ENCODE results near the gene AMTN.

AMTN gene

DNA sequence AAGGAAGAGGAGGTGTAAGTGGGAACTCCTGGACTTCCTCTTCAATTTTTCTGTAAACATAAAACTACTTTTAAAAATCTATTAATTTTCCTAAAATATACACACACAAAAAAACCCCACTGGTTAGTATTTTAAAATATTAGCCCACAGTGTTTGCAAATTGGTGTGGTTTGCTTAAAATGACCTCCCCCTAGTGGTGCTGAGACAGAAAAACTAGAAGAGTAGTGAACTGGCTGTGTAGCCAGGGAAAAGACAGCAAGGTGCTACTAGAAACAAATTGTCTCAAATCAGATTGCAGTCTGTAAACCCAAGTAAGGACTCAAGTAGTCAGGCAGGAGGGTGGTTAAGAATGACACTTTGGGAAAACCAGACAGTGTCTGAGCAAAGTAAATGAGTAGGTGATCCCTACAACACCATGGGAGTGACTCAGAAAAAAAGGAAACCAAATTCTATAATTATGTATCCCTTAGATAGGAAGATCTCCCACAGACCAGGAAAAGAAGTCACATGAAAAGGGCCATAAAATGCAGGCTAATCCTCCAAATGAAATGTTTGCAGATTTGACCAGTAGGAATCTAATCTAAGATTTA is 26.0 kb downstream of the AMTN start:
- DNase-seq, result peak; percentile 25
- in situ Hi-C loops (cut with HindIII; ENCODE audit: low pct_ligation_motif_present, low pct_unique_long_range_greater_than_20kb, low sequenced_read_pairs), result no loop called here

DNA sequence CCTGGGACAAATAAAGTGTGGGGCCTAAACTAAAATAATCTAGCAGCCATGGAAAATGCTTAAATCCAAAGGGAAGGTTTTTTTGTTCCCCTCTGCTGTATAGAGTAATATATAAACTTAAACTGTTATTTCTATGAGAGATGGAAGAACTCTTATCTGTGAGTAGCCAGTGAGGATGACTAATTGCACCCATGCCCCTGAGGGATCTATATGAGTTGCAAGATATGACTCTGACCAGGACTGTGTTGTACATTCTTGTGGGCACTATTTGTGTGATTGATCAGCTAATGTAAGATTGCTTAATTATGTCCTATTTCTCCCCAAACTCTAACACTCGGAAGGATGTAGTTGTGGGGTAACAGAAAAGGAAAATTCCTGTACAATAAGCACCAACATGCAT is 38.5 kb downstream of the AMTN start:
- in situ Hi-C loops (cut with HindIII; ENCODE audit: low pct_ligation_motif_present, low pct_unique_long_range_greater_than_20kb, low sequenced_read_pairs), result no loop called here
- DNase-seq, result no peak

DNA sequence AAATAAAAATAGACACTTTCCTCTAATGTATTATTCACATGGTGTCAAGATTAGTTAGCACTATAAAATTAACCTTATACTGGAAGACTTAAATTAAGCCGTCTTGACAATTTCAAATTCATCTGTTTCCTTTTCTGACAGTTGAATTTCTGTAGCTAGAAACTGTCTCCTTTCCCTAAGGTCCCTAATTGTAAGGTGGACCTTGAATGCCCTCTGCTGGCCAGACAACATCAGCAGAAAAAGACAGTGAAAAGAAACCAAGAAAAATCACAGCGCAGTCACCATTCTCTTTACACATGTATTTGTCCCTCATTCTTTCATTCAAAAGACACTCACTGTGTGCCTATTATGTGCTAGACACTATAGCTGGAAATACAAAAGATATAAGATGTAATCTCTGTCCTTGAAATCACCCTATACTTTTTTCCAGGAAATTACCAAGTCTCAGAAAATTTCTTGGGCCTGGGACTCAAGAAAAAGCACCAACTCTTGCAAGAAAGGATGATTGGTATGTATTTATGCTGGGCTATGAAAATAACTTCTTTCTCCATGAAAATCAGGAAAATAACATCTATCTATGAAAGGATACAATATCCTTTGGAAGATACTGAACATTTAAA is 41.0 kb downstream of the AMTN start:
- in situ Hi-C loops (cut with HindIII; ENCODE audit: low pct_ligation_motif_present, low pct_unique_long_range_greater_than_20kb, low sequenced_read_pairs), result no loop called here
- DNase-seq, result peak; percentile 50

DNA sequence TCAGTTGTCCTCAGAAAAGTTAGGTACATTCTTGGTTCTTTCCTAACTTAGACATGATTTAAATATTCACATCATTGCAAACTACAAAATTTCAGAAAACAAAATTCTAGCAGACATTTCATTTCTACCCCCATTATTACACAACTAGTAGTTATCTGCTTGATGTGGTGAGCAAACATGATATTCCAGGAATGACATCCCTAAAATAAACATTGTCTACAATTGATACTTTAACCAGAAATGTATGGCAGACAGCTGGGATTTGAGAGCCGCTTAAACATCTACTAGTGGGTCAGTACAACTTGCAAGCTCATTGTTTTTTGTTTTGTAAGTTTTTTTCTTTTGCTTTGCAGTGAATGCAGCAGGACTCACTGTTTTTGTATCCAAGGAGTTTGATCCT is 41.6 kb downstream of the AMTN start:
- in situ Hi-C loops (cut with HindIII; ENCODE audit: low pct_ligation_motif_present, low pct_unique_long_range_greater_than_20kb, low sequenced_read_pairs), result no loop called here
- no peak for DNase-seq

DNA sequence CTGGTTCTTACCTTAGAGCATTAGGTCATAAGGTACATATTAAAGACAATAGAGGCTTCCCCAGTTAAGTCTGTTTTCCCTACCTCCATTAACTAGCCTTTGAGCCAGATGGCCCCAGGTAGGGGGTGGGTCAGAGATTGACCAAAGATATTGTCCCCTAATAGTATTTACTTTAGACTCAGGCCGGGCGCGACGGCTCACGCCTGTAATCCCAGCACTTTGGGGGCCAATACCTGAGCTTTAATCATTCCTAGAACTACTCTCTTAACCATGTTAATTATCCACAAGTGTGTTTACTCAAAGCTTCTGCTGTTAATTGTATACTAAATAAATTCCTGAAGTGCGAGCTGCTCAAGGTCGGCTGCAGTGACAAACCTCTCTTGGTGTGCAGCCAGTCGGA is 45.7 kb downstream of the AMTN start:
- in situ Hi-C loops (cut with HindIII; ENCODE audit: low pct_ligation_motif_present, low pct_unique_long_range_greater_than_20kb, low sequenced_read_pairs), result no loop called here

DNA sequence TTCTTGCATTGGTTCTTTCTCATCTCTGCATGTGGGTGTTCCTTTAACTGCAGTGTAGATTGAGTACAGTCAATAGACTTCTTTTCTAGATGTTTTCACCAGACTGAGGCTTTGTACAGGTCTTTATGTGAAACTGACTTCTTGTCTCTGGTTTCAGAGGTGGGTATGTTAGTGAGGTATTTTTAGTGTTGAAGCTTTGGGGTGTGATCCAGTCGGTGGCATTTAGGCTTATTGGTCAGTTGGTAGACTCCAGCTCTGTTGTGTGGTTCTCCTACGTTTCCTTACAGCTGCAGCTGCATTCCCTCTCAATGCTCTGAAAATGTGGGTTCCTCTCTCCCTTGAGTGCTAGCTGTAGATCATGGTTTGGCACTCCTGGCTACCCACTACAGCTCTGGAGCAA is 52.4 kb downstream of the AMTN start:
- in situ Hi-C loops (cut with HindIII; ENCODE audit: low pct_ligation_motif_present, low pct_unique_long_range_greater_than_20kb, low sequenced_read_pairs), result no loop called here
- DNase-seq, result no peak

More for the DNA sequence above, 45.7 kb downstream of the AMTN start:
- no peak for DNase-seq

DNA sequence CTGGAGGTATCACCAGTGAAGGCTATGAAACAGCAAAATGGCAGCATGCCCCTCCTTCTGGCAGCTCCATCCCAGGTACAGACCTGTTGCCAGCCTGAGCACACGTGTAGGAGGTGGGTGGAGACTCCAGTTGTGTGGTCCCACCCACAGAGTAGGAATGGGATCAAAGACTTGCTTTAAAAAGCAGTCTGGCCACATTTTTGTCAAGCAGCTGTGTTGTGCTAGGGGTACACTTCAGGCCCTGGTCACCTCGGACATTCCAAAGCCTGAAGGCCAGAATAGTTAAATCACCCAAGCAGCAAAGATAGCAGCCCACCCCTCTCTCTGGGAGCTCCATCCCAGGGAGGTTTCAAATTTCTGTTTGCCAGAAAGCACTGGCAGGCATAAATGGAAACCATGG is 53.4 kb downstream of the AMTN start:
- DNase-seq, result no peak
- in situ Hi-C loops (cut with HindIII; ENCODE audit: low pct_ligation_motif_present, low pct_unique_long_range_greater_than_20kb, low sequenced_read_pairs), result no loop called here

DNA sequence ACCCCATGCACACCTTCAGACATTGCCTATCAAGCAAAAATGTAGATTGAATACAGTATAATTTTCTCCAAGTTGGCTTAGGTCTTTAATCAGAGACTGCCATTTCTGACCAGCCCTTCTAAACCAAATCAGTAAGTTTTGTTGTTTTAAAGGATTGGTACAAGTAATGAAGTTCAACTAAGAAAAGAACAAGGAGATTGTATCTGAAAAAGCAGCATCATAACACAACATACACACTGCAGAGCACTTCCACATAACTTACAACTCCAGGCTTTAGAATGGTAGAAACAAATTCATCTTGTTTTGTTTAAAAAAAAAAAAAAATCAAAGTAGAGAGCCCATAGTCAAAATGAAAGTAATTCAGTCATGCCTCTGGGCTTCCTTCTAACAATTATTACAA is 57.6 kb downstream of the AMTN start:
- DNase-seq, result no peak
- in situ Hi-C loops (cut with HindIII; ENCODE audit: low pct_ligation_motif_present, low pct_unique_long_range_greater_than_20kb, low sequenced_read_pairs), result no loop called here

DNA sequence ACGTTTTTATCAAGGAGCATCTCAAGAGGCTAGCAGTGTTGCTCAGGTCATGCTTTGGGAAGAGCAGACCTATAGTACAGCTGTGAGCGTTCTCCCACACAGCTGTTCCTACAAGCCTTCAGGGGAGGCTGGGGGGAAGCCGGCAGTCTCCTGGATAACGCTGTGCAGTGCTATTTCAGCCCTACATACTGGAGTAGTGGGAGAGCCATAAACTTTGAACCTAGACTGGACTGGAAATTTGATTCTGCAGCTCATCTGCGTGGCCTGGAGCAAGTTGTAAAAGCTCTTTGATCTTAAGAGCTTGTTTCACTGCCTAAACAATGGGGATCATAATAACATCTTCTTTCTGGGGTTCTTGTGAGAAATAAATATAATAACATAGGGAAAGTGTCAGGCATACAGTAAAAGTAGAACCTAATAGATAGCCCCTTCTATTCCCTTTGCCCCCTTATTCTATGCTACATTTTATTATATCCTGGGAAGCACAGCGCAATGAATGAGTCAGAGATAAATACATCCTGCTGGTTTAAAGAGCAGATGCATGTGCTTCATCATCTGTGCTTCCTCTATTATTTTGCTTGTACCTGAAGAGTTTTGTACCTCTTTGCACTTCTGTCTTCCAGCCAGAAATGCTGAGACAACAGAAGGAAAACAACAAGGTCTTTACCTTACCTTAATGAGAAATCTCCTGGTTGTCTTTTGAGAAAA is 59.0 kb downstream of the AMTN start:
- in situ Hi-C loops (cut with HindIII; ENCODE audit: low pct_ligation_motif_present, low pct_unique_long_range_greater_than_20kb, low sequenced_read_pairs), result no loop called here
- DNase-seq, result no peak

DNA sequence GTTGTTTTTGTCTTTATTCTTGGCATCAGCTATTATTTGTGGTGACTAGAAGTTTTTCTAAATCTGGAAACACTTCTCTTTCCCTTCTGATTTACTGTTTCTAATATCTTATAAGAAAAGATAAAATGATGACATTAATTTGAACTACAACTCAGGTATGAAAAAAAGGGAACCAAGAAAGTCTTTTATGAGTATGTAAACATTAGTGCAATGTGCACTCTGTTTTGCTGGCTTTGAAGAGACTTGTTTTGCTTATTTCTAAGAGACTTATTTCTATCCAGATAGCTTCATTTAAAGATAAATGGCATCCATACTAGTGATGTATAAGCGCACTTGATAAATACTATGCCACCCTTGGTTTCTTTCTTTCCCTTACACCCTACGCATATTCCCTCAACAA is 63.6 kb downstream of the AMTN start:
- DNase-seq, result no peak
- in situ Hi-C loops (cut with HindIII; ENCODE audit: low pct_ligation_motif_present, low pct_unique_long_range_greater_than_20kb, low sequenced_read_pairs), result no loop called here
